OCI-LY1 (cell line): Measurements from ENCODE around the gene MAP4K1.

Source experiments
- H2AFZ ChIP-seq: fragments of 200-600 bp; sonication (generic), shearing (Covaris generic); 2 replicates; pipeline ENCODE4 v1.6.0; 2014; ENCODE audit warnings: antibody characterized with exemption, mild to moderate bottlenecking, low read length
- H3F3A ChIP-seq: fragments of 200-600 bp; sonication (generic), shearing (Covaris generic); 2 replicates; pipeline ENCODE4 v1.6.0; 2014; ENCODE audit warnings: mild to moderate bottlenecking, antibody characterized with exemption, low read length, moderate library complexity; ENCODE audit not compliant: insufficient read depth
- H3K27ac ChIP-seq: fragments of 200-600 bp; sonication (generic); 2 replicates; pipeline ENCODE4 v1.5.1; 2014; ENCODE audit warnings: low read length, mixed run types, mild to moderate bottlenecking, low read depth; ENCODE audit not compliant: poor library complexity, severe bottlenecking
- H3K27me3 ChIP-seq: fragments of 200-600 bp; sonication (generic); 2 replicates; pipeline ENCODE4 v1.6.0; 2014; ENCODE audit warnings: antibody characterized with exemption, mild to moderate bottlenecking, low read length, moderate library complexity; ENCODE audit not compliant: insufficient read depth
- H3K36me3 ChIP-seq: fragments of 200-600 bp; sonication (generic); 2 replicates; pipeline ENCODE4 v1.6.1; 2014; ENCODE audit warnings: mild to moderate bottlenecking, antibody characterized with exemption, low read length, moderate library complexity, mixed read lengths; ENCODE audit not compliant: insufficient read depth
- H3K4me1 ChIP-seq: fragments of 200-600 bp; sonication (generic); 2 replicates; pipeline ENCODE4 v1.5.1; 2014; ENCODE audit warnings: mild to moderate bottlenecking, low read length, moderate library complexity; ENCODE audit not compliant: insufficient read depth, severe bottlenecking
- H3K4me2 ChIP-seq: fragments of 200-600 bp; sonication (generic), shearing (Covaris generic); 2 replicates; pipeline ENCODE4 v1.6.1; 2014; ENCODE audit warnings: low read length
- H3K4me3 ChIP-seq: fragments of 200-600 bp; sonication (generic); 2 replicates; pipeline ENCODE4 v1.5.1; 2014; ENCODE audit warnings: low read length, low read depth, mild to moderate bottlenecking, mixed read lengths; ENCODE audit not compliant: poor library complexity, severe bottlenecking
- H3K79me2 ChIP-seq: fragments of 200-600 bp; shearing (Covaris generic); 2 replicates; pipeline ENCODE4 v1.6.1; 2016; ENCODE audit warnings: mixed run types, low read length, mixed read lengths; ENCODE audit not compliant: insufficient read depth
- H3K9ac ChIP-seq: fragments of 200-600 bp; sonication (generic), shearing (Covaris generic); 2 replicates; pipeline ENCODE4 v1.6.1; 2014; ENCODE audit warnings: mild to moderate bottlenecking, low read length, mixed read lengths
- H3K9me2 ChIP-seq: fragments of 200-600 bp; sonication (generic), shearing (Covaris generic); 2 replicates; pipeline ENCODE4 v1.6.1; 2014; ENCODE audit warnings: low read depth, mild to moderate bottlenecking, low read length, mixed read lengths
- H3K9me3 ChIP-seq: fragments of 200-600 bp; shearing (Covaris generic); 2 replicates; pipeline ENCODE4 v1.6.1; 2014; ENCODE audit warnings: low read length, mixed read lengths
- H4K20me1 ChIP-seq: fragments of 200-600 bp; sonication (generic), shearing (Covaris generic); 2 replicates; pipeline ENCODE4 v1.6.0; 2016; ENCODE audit warnings: mild to moderate bottlenecking, low read length; ENCODE audit not compliant: insufficient read depth
- EZH2 ChIP-seq: fragments of 200-600 bp; sonication (generic), shearing (Covaris generic); IDR thresholded peaks from 2 replicates; pipeline ENCODE4 v1.8.0; 2017; ENCODE audit warnings: borderline replicate concordance, mixed run types, mild to moderate bottlenecking, antibody characterized with exemption, low read length, moderate library complexity, mixed read lengths
- TF ChIP-seq, protein P1 (sequence below): fragments of 200-600 bp; sonication (generic), shearing (Covaris generic); IDR thresholded peaks from 2 replicates; pipeline ENCODE4 v1.5.1; 2017; ENCODE audit warnings: mild to moderate bottlenecking, antibody characterized with exemption, low read length, moderate library complexity, mixed read lengths

MAP4K1 gene

DNA sequence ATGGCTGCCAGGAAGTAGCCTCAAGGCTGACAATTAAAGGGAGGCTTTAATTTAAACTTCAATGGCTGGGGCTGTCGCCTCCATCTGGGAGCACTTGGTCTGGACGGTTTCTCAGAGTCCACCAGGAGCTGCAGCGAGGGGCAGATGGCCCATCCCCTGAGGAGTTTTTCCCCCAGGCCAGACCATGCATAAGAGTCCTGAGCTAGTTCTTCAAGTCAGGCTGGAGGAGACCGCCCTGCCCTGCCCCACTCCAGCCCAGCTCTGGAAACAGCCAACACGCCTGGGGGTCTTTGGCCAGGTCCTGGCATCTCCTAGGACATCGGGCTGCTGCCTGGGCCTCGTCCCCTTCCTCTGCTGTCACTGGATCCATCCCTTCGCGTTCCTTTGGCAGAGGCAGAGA, 24.4 kb upstream of the MAP4K1 start:
- Histone ChIP-seq H3F3A (no peaks in the 10 kb centered on the region), H4K20me1 (no peaks in the 10 kb centered on the region), H3K79me2 (no peaks in the 10 kb centered on the region), H3K4me1 (peaks cover 15% of the 10 kb centered on the region), H3K4me3 (no peak overlapping the region), H3K9ac (0 out of 2 replicates have a peak overlapping the region, but pooled peaks have one; percentile 31), H3K27ac (peak overlapping the region; percentile 39), H3K36me3 (no peaks in the 10 kb centered on the region; the same call in 1 of the 2 replicates), H2AFZ (no peak overlapping the region), H3K9me2 (no peaks in the 10 kb centered on the region), H3K4me2 (peak overlapping the region; percentile 36), H3K27me3 (no peaks in the 10 kb centered on the region), H3K9me3 (no peaks in the 10 kb centered on the region)
- TF ChIP-seq EZH2: no peak
- TF ChIP-seq, protein P1, sequence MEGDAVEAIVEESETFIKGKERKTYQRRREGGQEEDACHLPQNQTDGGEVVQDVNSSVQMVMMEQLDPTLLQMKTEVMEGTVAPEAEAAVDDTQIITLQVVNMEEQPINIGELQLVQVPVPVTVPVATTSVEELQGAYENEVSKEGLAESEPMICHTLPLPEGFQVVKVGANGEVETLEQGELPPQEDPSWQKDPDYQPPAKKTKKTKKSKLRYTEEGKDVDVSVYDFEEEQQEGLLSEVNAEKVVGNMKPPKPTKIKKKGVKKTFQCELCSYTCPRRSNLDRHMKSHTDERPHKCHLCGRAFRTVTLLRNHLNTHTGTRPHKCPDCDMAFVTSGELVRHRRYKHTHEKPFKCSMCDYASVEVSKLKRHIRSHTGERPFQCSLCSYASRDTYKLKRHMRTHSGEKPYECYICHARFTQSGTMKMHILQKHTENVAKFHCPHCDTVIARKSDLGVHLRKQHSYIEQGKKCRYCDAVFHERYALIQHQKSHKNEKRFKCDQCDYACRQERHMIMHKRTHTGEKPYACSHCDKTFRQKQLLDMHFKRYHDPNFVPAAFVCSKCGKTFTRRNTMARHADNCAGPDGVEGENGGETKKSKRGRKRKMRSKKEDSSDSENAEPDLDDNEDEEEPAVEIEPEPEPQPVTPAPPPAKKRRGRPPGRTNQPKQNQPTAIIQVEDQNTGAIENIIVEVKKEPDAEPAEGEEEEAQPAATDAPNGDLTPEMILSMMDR: no peak

DNA sequence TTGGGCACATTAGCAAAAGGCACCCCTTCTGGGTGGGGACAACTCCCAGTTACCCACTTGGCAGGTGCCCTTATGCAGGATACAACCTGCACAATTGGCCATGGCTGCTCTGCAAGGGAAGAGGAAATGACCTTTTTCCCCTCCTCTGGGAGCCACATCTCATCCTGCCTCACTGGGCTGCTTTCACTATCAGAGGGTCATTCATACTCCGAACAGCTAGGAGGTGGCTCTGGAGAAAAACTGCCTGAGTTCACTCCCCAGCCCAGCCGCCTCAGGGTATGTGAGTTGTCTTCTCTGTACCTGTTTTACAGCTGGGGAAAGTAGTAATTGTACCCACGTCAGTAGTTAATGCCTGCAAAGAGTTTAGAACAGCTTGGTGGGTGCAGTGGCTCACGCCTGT, 22.6 kb upstream of the MAP4K1 start:
- Histone ChIP-seq H3K27me3 (no peaks in the 10 kb centered on the region), H3K79me2 (no peaks in the 10 kb centered on the region), H3K9ac (no peak overlapping the region), H2AFZ (no peak overlapping the region), H3K4me1 (peaks cover 21% of the 10 kb centered on the region), H3K9me2 (no peaks in the 10 kb centered on the region), H3K4me2 (no peak overlapping the region), H3K4me3 (no peak overlapping the region), H3K36me3 (peaks cover 14% of the 10 kb centered on the region), H3K9me3 (no peaks in the 10 kb centered on the region), H3F3A (no peaks in the 10 kb centered on the region), H3K27ac (no peak overlapping the region), H4K20me1 (no peaks in the 10 kb centered on the region)
- TF ChIP-seq, protein P1: no peak
- TF ChIP-seq EZH2: no peak

DNA sequence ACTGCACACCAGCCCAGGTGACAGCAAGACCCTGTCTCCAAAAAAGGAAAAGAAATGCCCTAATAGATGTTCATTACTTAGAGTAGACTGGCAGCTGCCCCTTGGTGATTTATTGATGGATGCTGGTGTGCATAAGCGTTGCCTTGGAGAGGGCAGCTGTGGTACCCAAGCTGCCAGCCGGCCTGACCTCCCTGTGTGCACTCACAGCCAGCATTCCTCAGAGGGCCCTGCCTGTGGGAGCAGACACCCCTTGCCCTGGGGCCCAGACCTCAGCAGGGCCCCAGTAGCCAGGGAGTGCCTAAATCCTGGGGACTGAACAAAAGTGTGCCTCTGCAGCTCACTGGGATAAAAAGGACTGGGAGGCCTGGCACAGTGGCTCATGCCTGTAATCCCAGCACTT, 21.9 kb upstream of the MAP4K1 start:
- peaks cover 21% of the 10 kb centered on the region for H3K4me1 ChIP-seq
- no peaks in the 10 kb centered on the region for H3K27me3 ChIP-seq
- H3K27ac ChIP-seq: no peak overlapping the region
- H3K4me2 ChIP-seq: no peak overlapping the region
- H3F3A ChIP-seq: no peaks in the 10 kb centered on the region
- H2AFZ ChIP-seq: no peak overlapping the region
- H3K4me3 ChIP-seq: no peak overlapping the region
- no peak overlapping the region for H3K9ac ChIP-seq
- no peaks in the 10 kb centered on the region for H4K20me1 ChIP-seq
- H3K9me2 ChIP-seq: no peaks in the 10 kb centered on the region
- no peak for TF ChIP-seq EZH2
- H3K36me3 ChIP-seq: peaks cover 20% of the 10 kb centered on the region
- no peaks in the 10 kb centered on the region for H3K9me3 ChIP-seq
- H3K79me2 ChIP-seq: no peaks in the 10 kb centered on the region

DNA sequence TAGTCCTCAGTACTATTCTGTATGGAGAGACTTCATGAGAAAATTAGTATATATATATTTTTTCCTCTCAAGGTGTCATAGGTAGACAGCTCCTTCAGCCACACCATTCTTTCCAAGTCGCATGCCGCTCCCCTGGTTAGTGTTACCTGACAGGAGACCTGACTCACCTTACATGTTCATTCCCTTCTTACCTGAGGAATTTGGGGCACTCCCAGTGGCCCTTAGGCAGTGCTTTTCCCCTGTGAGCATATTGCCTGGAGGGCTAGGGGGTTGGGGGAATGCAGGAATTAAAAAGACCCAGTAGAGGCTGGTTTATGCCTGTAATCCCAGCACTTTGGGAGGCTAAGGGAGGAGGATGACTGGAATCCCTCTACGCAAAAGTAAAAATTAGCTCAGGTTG, 20.7 kb upstream of the MAP4K1 start:
- H3F3A ChIP-seq: no peaks in the 10 kb centered on the region
- no peak overlapping the region for H3K4me2 ChIP-seq

More for the DNA sequence above, 20.7 kb upstream of the MAP4K1 start:
- H3K9me2 ChIP-seq: no peaks in the 10 kb centered on the region
- no peak overlapping the region for H3K4me3 ChIP-seq
- H3K27me3 ChIP-seq: no peaks in the 10 kb centered on the region
- H3K9me3 ChIP-seq: no peaks in the 10 kb centered on the region
- TF ChIP-seq, protein P1: no peak
- TF ChIP-seq EZH2: no peak
- no peaks in the 10 kb centered on the region for H4K20me1 ChIP-seq
- no peak overlapping the region for H3K27ac ChIP-seq
- H3K79me2 ChIP-seq: no peaks in the 10 kb centered on the region
- no peak overlapping the region for H2AFZ ChIP-seq
- H3K36me3 ChIP-seq: peaks cover 23% of the 10 kb centered on the region
- H3K9ac ChIP-seq: no peak overlapping the region
- H3K4me1 ChIP-seq: peaks cover 21% of the 10 kb centered on the region
